Osteoblast (primary cell): ENCODE results near the gene RAI14. TPM values are rescaled to one million over a fixed set of nuclear protein-coding genes. Genes with fewer than 3 reads are reported as not detected.

Experiments used
- DNase-seq: peaks from one replicate; pipeline ENCODE4 v3.0.0; 2011; ENCODE audit warnings: low spot score, mixed read lengths; ENCODE audit not compliant: insufficient read length; ENCODE audit errors: missing footprints
- H2AFZ ChIP-seq: 2 replicates; pipeline ENCODE4 v1.6.0; 2011; ENCODE audit warnings: mild to moderate bottlenecking, low read length
- H3K27ac ChIP-seq: 2 replicates; pipeline ENCODE4 v1.5.1; 2011; ENCODE audit warnings: mild to moderate bottlenecking, low read depth, low read length, moderate library complexity
- H3K27me3 ChIP-seq: 2 replicates; pipeline ENCODE4 v1.6.0; 2012; ENCODE audit warnings: mild to moderate bottlenecking, control low read depth, inconsistent platforms, low read length, moderate library complexity; ENCODE audit not compliant: insufficient read depth
- H3K36me3 ChIP-seq: 2 replicates; pipeline ENCODE4 v1.5.1; 2011; ENCODE audit warnings: mild to moderate bottlenecking, low read length, control low read depth, moderate library complexity; ENCODE audit not compliant: insufficient read depth
- H3K4me1 ChIP-seq: 2 replicates; pipeline ENCODE4 v1.5.1; 2011; ENCODE audit warnings: mild to moderate bottlenecking, low read length, control low read depth, moderate library complexity; ENCODE audit not compliant: insufficient read depth
- H3K4me2 ChIP-seq: 2 replicates; pipeline ENCODE4 v1.6.0; 2011; ENCODE audit warnings: mild to moderate bottlenecking, low read length; ENCODE audit not compliant: insufficient read depth
- H3K4me3 ChIP-seq: fragments of 200-600 bp; sonication (generic); 3 replicates; pipeline ENCODE4 v1.5.1; 2012; ENCODE audit warnings: mild to moderate bottlenecking, low read length, inconsistent platforms; ENCODE audit not compliant: insufficient read depth
- H3K79me2 ChIP-seq: 2 replicates; pipeline ENCODE4 v1.6.0; 2012; ENCODE audit warnings: mild to moderate bottlenecking, low read length, control low read depth, inconsistent platforms; ENCODE audit not compliant: insufficient read depth
- H3K9me3 ChIP-seq: 2 replicates; pipeline ENCODE4 v1.5.1; 2011; ENCODE audit warnings: low read depth, low read length, control low read depth
- H4K20me1 ChIP-seq: 2 replicates; pipeline ENCODE4 v1.6.0; 2012; ENCODE audit warnings: mild to moderate bottlenecking, low read length, control low read depth; ENCODE audit not compliant: insufficient read depth
- total RNA-seq: library from RNA; depleted of rRNA; stranded (reverse); fragments of >200 nt; gene quantifications from 2 replicates; pipeline ENCODE4 v1.2.3, GENCODE V29; 2012
- TF ChIP-seq, protein P1 (sequence below): IDR thresholded peaks from 2 replicates; pipeline ENCODE4 v1.5.1; 2011; ENCODE audit warnings: mild to moderate bottlenecking, low read depth, low read length, moderate library complexity; ENCODE audit errors: extremely low read depth

Gene RAI14
- total RNA-seq, 1 donor, result 149 TPM

DNA sequence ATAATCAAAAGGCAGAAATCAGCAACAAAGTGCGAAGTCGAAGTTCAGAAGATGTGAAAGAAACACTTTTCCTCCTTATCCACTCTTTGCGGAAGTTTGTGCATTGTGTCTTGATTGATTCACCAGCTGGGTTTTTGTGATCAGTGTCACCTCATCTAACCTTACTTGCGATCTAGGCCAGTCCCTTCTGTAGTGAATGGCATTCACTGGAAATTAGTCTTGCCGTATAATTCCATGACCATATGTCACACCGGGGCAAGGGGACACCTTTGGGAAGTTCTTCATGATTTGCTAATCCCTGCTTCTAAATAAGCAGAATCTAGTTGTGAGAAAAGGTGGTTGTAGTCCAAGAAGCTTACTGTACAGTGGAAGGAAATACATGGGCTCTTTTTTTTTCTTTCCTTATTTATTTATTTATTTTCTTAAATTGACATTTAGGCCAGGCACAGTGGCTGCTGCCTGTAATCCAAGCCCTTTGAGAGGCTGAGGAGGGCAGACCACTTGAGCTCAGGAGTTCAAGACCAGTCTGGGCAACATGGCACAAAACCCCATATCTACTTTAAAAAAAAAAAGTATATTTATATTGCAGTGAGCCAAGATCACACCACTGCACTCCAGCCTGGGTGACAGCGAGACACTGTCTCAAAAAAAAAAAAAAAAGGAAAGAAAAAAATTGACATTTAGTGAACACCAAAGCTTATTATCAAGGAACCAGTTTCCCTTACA lies 7.8 kb downstream of the RAI14 start:
- H3K4me1 ChIP-seq, result peaks cover 28% of the 10 kb centered on the region
- no peak for DNase-seq
- H3K4me3 ChIP-seq, result no peak overlapping the region
- H4K20me1 ChIP-seq, result peaks cover 31% of the 10 kb centered on the region
- no peaks in the 10 kb centered on the region for H3K9me3 ChIP-seq
- peaks cover 53% of the 10 kb centered on the region for H3K36me3 ChIP-seq
- TF ChIP-seq, protein P1, sequence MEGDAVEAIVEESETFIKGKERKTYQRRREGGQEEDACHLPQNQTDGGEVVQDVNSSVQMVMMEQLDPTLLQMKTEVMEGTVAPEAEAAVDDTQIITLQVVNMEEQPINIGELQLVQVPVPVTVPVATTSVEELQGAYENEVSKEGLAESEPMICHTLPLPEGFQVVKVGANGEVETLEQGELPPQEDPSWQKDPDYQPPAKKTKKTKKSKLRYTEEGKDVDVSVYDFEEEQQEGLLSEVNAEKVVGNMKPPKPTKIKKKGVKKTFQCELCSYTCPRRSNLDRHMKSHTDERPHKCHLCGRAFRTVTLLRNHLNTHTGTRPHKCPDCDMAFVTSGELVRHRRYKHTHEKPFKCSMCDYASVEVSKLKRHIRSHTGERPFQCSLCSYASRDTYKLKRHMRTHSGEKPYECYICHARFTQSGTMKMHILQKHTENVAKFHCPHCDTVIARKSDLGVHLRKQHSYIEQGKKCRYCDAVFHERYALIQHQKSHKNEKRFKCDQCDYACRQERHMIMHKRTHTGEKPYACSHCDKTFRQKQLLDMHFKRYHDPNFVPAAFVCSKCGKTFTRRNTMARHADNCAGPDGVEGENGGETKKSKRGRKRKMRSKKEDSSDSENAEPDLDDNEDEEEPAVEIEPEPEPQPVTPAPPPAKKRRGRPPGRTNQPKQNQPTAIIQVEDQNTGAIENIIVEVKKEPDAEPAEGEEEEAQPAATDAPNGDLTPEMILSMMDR, result no peak
- H2AFZ ChIP-seq, result no peak overlapping the region
- peaks cover 98% of the 10 kb centered on the region for H3K79me2 ChIP-seq
- H3K4me2 ChIP-seq, result no peak overlapping the region
- no peaks in the 10 kb centered on the region for H3K27me3 ChIP-seq
- peak overlapping the region; percentile 36 for H3K27ac ChIP-seq

DNA sequence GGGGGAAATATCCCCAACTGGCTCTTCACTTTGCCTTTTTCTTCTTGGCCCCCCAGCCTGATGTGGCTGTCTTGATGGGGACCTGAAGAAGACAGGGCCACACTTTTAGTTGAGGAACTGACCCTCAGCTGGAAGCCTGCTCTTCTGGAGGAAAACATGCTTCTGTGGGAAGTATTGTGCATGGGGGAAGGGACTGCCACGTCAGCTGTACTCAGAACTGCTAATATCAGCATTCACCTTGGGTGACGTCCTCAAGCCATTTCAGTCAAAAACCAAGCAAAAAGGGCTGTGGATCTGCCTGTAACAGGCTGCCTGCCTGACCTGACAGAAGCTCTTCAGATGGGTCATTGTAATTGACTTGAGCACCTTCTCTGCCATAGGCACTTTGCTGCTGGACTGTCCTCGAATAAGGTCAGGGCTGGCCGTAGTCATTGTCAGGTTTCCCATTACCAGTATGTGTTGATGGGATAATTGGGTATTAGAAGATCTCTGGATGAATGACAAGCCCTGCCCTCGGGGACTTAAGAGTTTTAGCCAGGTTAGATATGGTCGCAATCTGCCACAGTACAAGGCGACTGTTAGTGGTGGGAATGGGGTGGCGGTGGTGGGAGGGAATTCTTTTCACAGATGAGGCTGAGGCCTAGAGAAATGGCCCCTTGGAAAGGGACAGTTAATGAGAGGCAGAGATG lies 10.4 kb downstream of the RAI14 start:
- Histone ChIP-seq H3K79me2 (peaks cover 98% of the 10 kb centered on the region), H3K4me3 (no peak overlapping the region), H3K36me3 (peaks cover 73% of the 10 kb centered on the region), H4K20me1 (peaks cover 36% of the 10 kb centered on the region), H3K27me3 (no peaks in the 10 kb centered on the region), H2AFZ (no peak overlapping the region), H3K27ac (peak overlapping the region; percentile 69), H3K4me1 (peaks cover 10% of the 10 kb centered on the region), H3K4me2 (no peak overlapping the region), H3K9me3 (no peaks in the 10 kb centered on the region)
- no peak for DNase-seq
- TF ChIP-seq, protein P1, result no peak

DNA sequence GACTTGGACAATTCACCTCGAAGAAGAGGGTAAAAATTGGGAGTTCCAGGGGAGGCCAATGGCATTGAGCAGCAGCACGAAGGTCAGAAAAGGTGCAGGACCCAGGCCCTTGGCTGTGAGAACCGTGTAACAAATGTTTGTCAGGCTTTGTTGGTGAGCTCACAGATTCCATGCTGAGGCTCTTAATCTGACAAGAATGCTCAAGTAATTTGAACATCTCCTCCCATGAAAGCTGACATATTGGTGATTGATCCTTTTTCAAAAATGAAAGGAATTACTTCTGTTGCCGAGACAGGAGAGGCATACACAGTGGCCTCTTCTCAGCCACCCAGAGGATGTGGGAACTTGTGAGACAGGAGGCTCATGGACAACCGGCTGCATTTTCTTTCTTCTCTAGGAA lies 11.6 kb downstream of the RAI14 start:
- Histone ChIP-seq H3K4me1 (peaks cover 18% of the 10 kb centered on the region), H3K36me3 (peaks cover 65% of the 10 kb centered on the region), H4K20me1 (peaks cover 36% of the 10 kb centered on the region), H3K4me3 (no peak overlapping the region), H3K27me3 (no peaks in the 10 kb centered on the region), H2AFZ (no peak overlapping the region), H3K9me3 (no peaks in the 10 kb centered on the region), H3K27ac (peak overlapping the region; percentile 3), H3K79me2 (peaks cover 98% of the 10 kb centered on the region), H3K4me2 (no peak overlapping the region)
- TF ChIP-seq, protein P1, result no peak
- DNase-seq, result no peak

DNA sequence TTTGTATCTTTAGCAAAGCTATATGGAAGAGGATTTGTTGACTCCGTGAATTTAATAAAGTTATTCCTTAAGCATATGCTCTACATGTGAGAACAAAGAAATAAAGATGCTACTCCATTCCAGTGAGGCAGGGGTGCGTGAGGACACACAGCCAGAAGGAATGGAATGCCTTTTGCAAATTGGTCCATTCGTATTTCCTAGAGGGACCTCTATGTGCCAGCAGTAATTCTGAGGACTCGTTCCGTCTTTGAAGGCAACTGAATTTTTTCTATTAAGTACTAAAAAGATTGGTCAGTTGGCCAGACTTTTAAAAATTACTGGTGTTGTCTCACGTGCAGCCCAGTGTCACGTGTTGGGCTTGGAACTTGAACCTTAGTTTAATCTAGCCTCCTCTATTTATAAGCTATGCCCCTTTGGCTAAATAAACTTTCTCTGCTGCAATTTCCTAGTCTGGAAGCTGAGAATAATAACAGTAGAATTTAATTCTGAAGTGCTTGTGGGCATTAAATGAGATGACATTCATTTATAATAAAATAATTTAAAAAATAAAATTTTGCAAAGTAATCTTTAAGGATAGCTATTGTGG lies 13.9 kb downstream of the RAI14 start:
- Histone ChIP-seq H3K4me1 (peaks cover 38% of the 10 kb centered on the region), H3K27ac (peak overlapping the region; percentile 29), H3K27me3 (no peaks in the 10 kb centered on the region), H3K4me2 (no peak overlapping the region), H3K36me3 (peaks cover 53% of the 10 kb centered on the region), H4K20me1 (peaks cover 26% of the 10 kb centered on the region), H2AFZ (no peak overlapping the region), H3K79me2 (peaks cover 96% of the 10 kb centered on the region), H3K4me3 (no peak overlapping the region), H3K9me3 (no peaks in the 10 kb centered on the region)
- no peak for DNase-seq
- TF ChIP-seq, protein P1, result no peak
